Gastroesophageal sphincter (tissue), 4 donors: ENCODE data around the gene RAB13. TPM values are rescaled to one million over a fixed set of nuclear protein-coding genes. Genes with fewer than 3 reads are reported as not detected.
"Not testable (repeated sequence)": the region's sequence is repeated elsewhere in the genome, so short reads cannot be mapped to it uniquely, and the experiment has no call there.

ENCODE experiments used
- ATAC-seq: fragments of 150-250 bp; one replicate; pipeline ENCODE4 v1.9.1; 2016; ENCODE audit warnings: mild to moderate bottlenecking, moderate library complexity
- H3K27ac ChIP-seq, 4 donors: fragments of 200-600 bp; sonication (generic) in 3 of 4; 1 replicate in 3 of 4; 2 replicates in 1 of 4; pipeline ENCODE4 v1.5.1; 2016 to 2019
- H3K27me3 ChIP-seq: fragments of 200-600 bp; sonication (generic); one replicate; pipeline ENCODE4 v1.5.1; 2019
- H3K36me3 ChIP-seq, 2 donors: fragments of 200-600 bp; sonication (generic); one replicate each; pipeline ENCODE4 v1.5.1; 2019; ENCODE audit warnings: control low read depth in 1 of 2
- H3K4me1 ChIP-seq, 3 donors: fragments of 200-600 bp; sonication (generic); 1 replicate in 2 of 3; 2 replicates in 1 of 3; pipeline ENCODE4 v1.5.1; 2016 to 2019; ENCODE audit warnings: control low read depth in 2 of 3
- H3K4me3 ChIP-seq, 2 donors: fragments of 200-600 bp; sonication (generic); one replicate each; pipeline ENCODE4 v1.5.1; 2019; ENCODE audit warnings: mild to moderate bottlenecking in 1 of 2, moderate library complexity in 1 of 2
- H3K9me3 ChIP-seq, 3 donors: fragments of 200-600 bp; sonication (generic); one replicate each; pipeline ENCODE4 v1.5.1; 2017 to 2019; ENCODE audit warnings: control low read depth in 2 of 3
- EP300 ChIP-seq: sonication (generic); formaldehyde crosslinking; IDR thresholded peaks from one replicate; pipeline ENCODE4 v1.6.1; 2017; ENCODE audit warnings: antibody characterized with exemption, mild to moderate bottlenecking
- POLR2A ChIP-seq, 2 donors: fragments of 450-650 bp; IDR thresholded peaks; one replicate each; pipeline ENCODE4 v1.6.1; 2017; ENCODE audit warnings: antibody characterized with exemption in 2 of 2, mild to moderate bottlenecking in 2 of 2, moderate library complexity in 1 of 2
- POLR2AphosphoS5 ChIP-seq: sonication (generic); formaldehyde crosslinking; IDR thresholded peaks from one replicate; pipeline ENCODE4 v1.6.1; 2017; ENCODE audit warnings: antibody characterized with exemption
- WGBS, 2 donors: methylation state at CpG; one replicate each; pipeline ENCODE4 v1.1.5; 2018; ENCODE audit warnings: low coverage in 1 of 2; 5-methylcytosine and 5-hydroxymethylcytosine counted together
- total RNA-seq, 4 donors: library from RNA; depleted of rRNA; stranded (reverse); fragments of >200 nt; gene quantifications; one replicate each; pipeline ENCODE4 v1.1.0, GENCODE V29; 2016
- TF ChIP-seq, protein P1 (sequence below), 4 experiments: fragments of 200-600 bp in 2 of 4; fragments of 450-650 bp in 2 of 4; sonication (generic) in 1 of 4; IDR thresholded peaks; one replicate each; pipeline ENCODE4 v1.5.1; 2017 to 2019; ENCODE audit warnings: antibody characterized with exemption in 4 of 4, mild to moderate bottlenecking in 2 of 4, moderate library complexity in 2 of 4

Gene RAB13
- 10 to 100 TPM; 43.6 to 50.7 (median 48.9) TPM for total RNA-seq

DNA sequence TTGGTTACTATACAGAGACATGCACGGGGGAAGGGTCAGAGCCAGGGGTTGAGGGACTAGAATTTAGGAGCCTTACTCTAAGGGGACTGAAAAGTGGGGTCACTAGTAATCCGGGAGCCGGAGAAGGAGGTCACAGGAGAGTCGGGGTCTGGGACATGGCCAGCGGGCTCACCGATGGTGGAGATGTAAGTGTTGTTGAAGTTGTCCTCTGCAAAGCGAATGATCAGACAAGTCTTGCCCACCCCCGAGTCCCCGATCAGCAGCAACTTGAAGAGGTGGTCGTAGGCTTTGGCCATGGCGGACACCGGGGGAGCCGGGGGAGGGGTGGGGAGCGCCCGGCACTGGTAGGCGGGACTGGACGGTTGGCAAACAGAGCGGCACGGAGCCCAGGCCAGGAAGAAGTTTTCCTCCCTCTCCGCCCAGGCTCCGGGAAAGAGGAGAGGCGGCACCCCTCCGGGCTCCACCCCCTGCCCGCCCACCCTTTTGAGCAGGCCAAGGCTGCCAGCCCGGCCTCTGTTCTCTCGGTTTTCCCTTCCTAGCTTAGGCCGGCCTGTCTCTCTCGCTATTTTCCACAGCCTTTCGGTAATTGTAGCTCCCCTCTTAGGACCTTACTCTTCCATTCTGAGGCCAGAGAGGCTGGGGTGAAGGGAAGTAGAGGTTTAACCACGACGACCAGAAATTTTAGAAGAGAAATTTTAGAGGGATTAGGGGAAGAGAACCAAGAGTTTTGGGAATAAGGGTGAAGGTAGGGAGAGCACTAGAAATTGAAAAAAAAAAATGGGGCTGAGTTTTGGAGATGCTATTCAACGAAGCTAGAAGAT, at the start of gene RAB13:
RAB13 (minus strand) TSS at position 399 of the 821 bp plus-strand sequence; CDS start at position 296, 103 bp downstream.
- H3K36me3 ChIP-seq, result peaks cover 0 to 26% of the 10 kb centered on the region in 2 donors
- ATAC-seq, result peak; percentile 88
- peak within 1 kb of the TSS; percentile 83 to 92 (median 87) for H3K27ac ChIP-seq
- TF ChIP-seq POLR2AphosphoS5 (peak; percentile 72), POLR2A (IDR thresholded peaks at IDR 0.05) (peak; percentile 22 to 38)
- TF ChIP-seq, protein P1, sequence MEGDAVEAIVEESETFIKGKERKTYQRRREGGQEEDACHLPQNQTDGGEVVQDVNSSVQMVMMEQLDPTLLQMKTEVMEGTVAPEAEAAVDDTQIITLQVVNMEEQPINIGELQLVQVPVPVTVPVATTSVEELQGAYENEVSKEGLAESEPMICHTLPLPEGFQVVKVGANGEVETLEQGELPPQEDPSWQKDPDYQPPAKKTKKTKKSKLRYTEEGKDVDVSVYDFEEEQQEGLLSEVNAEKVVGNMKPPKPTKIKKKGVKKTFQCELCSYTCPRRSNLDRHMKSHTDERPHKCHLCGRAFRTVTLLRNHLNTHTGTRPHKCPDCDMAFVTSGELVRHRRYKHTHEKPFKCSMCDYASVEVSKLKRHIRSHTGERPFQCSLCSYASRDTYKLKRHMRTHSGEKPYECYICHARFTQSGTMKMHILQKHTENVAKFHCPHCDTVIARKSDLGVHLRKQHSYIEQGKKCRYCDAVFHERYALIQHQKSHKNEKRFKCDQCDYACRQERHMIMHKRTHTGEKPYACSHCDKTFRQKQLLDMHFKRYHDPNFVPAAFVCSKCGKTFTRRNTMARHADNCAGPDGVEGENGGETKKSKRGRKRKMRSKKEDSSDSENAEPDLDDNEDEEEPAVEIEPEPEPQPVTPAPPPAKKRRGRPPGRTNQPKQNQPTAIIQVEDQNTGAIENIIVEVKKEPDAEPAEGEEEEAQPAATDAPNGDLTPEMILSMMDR (IDR thresholded peaks at IDR 0.05), result no peak
- no peaks in the 10 kb centered on the region for H3K9me3 ChIP-seq
- H3K4me1 ChIP-seq, result peaks cover 0 to 43% (median 6%) of the 10 kb centered on the region in 3 donors
- no peaks in the 10 kb centered on the region for H3K27me3 ChIP-seq
- peak within 1 kb of the TSS; percentile 52 to 65 for H3K4me3 ChIP-seq
- WGBS, 2 donors, result 0% methylated on average over 7 to 8 of the region's 32 CpGs

DNA sequence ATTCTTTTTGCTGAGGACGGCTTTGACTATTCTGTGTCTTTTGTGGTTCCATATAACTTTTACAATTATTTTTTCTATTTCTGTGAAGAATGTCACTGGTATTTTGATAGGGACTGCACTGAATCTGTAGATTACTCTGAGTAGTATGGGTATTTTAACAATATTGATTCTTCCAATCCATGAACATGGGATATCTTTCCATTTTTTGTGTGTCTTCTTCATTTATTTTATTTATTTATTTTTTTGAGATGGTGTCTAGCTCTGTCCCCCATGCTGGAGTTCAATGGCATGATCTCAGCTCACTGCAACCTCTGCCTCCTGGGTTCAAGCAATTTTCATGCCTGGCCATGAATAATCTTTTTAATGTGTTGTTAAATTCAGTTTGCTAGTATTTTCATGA, 47.6 kb upstream of the RAB13 start:
- H3K27ac ChIP-seq, H3K4me1 ChIP-seq, H3K27me3 ChIP-seq, ATAC-seq, H3K36me3 ChIP-seq, H3K4me3 ChIP-seq: not testable (repeated sequence)
- WGBS, 2 donors, result 75 to 100% methylated on average over 1 of the region's 1 CpG
- peaks cover 0 to 17% (median 0%) of the 10 kb centered on the region in 3 donors for H3K9me3 ChIP-seq

DNA sequence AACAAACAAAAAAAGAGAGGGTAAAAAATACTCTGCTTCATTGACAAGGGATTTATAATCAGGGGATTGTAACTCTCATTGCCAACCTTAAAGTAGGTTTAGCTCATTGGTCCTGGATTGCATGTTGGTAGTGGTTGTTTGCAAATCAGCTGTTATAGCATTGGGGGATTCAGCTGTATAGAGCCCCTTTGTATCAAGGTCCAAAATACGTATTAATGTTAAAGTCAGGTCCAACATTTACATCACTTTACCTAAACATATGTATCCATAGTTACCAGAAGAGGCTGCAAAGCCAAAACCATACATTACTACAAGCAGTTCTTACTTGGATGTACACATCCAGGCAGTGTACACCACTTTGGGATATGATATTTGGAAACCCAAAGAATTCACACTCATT, 33.8 kb upstream of the RAB13 start:
- no peaks in the 10 kb centered on the region for H3K36me3 ChIP-seq
- H3K27ac ChIP-seq, result no peak overlapping the region
- ATAC-seq, result no peak
- 70 to 100% methylated on average over 1 of the region's 1 CpG for WGBS, 2 donors
- no peaks in the 10 kb centered on the region for H3K27me3 ChIP-seq
- no peak overlapping the region for H3K4me3 ChIP-seq
- TF ChIP-seq EP300 (no peak), POLR2A (IDR thresholded peaks at IDR 0.05) (no peak), POLR2AphosphoS5 (no peak)
- TF ChIP-seq, protein P1 (IDR thresholded peaks at IDR 0.05), result no peak
- no peaks in the 10 kb centered on the region for H3K4me1 ChIP-seq
- H3K9me3 ChIP-seq, result no peaks in the 10 kb centered on the region

DNA sequence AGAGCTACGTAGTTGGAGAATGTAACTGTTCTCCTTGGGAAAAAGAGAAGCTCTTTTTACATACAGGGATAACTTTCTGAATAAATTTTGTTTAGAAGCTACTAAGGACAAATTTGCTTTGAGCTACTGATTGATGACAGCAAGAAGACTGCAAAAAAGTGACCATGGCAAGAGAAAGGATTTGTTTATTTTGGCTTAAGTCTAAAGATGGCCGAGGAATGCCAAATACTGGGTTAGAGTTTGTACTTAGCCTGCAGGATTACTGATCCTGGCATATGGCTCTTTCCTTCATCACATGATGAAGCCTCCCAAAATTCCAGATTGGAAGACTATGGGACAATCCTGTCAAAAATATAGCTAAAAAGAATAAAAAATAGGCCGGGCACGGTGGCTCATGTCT, 33.1 kb upstream of the RAB13 start:
- TF ChIP-seq POLR2AphosphoS5 (no peak), POLR2A (IDR thresholded peaks at IDR 0.05) (no peak), EP300 (no peak)
- TF ChIP-seq, protein P1 (IDR thresholded peaks at IDR 0.05), result no peak
- Histone ChIP-seq H3K27ac (no peak overlapping the region), H3K4me1 (no peaks in the 10 kb centered on the region), H3K4me3 (no peak overlapping the region), H3K9me3 (no peaks in the 10 kb centered on the region), H3K27me3 (no peaks in the 10 kb centered on the region), H3K36me3 (no peaks in the 10 kb centered on the region)
- WGBS, 2 donors, result 39 to 62% methylated on average over 2 to 4 of the region's 4 CpGs
- no peak for ATAC-seq

DNA sequence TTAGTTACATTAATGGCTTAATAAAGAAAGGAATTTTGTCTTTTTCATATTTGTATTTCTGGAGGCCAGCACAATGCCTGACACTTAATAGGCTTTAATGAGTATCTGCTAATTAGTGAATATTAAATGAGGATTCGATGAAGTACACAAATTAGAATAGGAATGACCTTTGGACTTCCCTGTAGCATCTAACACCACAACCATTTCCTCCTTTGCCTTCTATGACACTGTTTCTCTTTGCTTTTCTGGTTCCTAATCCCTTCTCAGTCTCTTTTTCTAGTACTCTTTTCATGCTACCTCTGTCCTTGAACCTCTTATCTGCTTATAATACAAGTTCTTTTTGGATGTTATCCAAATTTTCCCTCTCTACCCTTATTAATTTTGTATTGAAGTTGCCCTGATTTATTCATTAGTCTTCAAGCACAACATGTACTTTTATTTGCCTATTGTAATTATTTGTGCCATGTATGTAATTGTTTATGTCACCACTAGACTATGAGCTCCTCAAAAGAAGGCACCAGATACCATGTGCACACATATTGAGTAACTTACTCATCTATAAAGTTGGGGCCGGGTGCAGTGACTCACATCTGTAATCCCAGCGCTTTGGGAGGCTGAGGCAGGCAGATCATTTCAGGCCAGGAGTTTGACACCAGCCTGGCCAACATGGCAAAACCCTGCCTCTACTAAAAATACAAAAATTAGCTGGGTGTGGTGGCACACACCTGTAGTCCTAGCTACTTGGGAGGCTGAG, 28.2 kb upstream of the RAB13 start:
- H3K27me3 ChIP-seq, result no peaks in the 10 kb centered on the region
- H3K4me1 ChIP-seq, result no peaks in the 10 kb centered on the region
- WGBS, 2 donors, result 85 to 88% methylated on average over 1 of the region's 3 CpGs
- H3K27ac ChIP-seq, result no peak overlapping the region
- ATAC-seq, result no peak
- H3K4me3 ChIP-seq, result no peak overlapping the region
- no peaks in the 10 kb centered on the region for H3K9me3 ChIP-seq
- H3K36me3 ChIP-seq, result no peaks in the 10 kb centered on the region
- no peak for TF ChIP-seq EP300
- TF ChIP-seq POLR2A (IDR thresholded peaks at IDR 0.05), result no peak
- TF ChIP-seq POLR2AphosphoS5, result no peak
- TF ChIP-seq, protein P1 (IDR thresholded peaks at IDR 0.05), result no peak

DNA sequence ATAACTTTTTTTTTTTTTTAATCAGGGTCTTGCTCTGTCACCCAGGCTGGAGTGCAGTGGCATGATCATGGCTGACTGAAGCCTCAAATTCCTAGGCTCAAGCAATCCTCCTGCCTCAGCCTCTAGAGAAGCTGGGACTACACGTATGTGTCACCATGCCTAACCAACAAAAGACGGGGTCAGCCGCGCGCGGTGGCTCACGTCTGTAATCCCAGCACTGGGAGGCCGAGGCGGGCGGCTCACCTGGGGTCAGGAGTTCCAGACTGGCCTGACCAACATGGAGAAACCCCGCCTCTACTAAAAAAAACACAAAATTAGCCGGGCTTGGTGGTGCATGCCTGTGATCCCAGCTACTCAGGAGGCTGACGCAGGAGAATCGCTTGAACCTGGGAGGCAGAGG, 26.4 kb upstream of the RAB13 start:
- H3K4me1 ChIP-seq, H3K36me3 ChIP-seq: not testable (repeated sequence)
- no CpG with 5 or more reads among the region's 14 CpGs for WGBS, 2 donors

More for the DNA sequence above, 26.4 kb upstream of the RAB13 start:
- not testable (repeated sequence) for H3K27ac ChIP-seq, H3K9me3 ChIP-seq, H3K4me3 ChIP-seq, ATAC-seq, H3K27me3 ChIP-seq
